ENCODE measurements around the gene PLEKHH1.
"Not testable (repeated sequence)": the region's sequence is repeated elsewhere in the genome, so short reads cannot be mapped to it uniquely, and the experiment has no call there.

The PLEKHH1 gene

DNA sequence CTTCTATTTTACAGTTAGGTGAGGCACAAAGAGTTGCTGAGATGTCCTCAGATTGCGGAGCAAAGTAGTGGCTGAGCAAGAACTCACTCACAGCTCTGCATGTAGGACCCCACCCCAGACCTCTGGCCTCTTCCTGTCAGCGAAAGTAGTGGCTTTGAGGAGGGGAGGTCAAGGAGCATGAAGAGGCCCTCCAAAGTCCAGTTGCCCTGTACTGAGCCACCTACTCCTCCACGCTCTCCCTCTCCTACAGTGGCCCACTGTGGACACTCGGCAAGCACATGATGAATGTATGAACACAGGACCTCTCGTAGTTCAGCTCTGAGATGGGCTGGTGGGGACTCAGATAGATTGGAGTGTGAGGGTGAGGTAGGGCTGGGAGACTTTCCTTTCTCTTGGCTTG lies 5.3 kb upstream of the PLEKHH1 start:
- in situ Hi-C loops (cut with HindIII; ENCODE audit: low pct_unique_long_range_greater_than_20kb, low sequenced_read_pairs), result no loop called here
- no peak for TF ChIP-seq JUND (IDR thresholded peaks at IDR 0.05; ENCODE audit: low read depth)
- no peak for DNase-seq (ENCODE audit: low read depth in 1 of 2, low spot score in 1 of 2)

DNA sequence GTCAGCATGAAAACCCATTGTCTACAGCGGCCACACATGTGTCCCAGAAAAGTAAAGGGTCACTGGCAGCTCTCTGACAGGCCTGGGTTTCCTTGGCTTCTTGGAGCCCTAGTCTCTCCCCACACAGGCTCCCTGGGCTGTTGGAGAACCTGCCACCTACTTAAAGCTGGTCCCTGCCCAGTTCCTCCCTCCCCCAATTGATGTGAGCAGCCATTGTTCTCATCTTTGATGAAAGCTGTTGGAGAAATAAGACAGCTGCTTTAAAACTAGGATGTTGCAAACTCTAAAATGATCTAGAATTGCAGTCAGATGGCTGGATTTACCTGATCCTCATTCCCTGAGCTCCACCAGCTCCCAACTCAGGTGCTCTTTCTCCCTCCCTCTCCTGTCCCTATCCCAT lies 4.8 kb upstream of the PLEKHH1 start:
- TF ChIP-seq JUND (IDR thresholded peaks at IDR 0.05; ENCODE audit: low read depth), result no peak
- in situ Hi-C loops (cut with HindIII; ENCODE audit: low pct_unique_long_range_greater_than_20kb, low sequenced_read_pairs), result no loop called here
- no peak for DNase-seq (ENCODE audit: low read depth in 1 of 2, low spot score in 1 of 2)

DNA sequence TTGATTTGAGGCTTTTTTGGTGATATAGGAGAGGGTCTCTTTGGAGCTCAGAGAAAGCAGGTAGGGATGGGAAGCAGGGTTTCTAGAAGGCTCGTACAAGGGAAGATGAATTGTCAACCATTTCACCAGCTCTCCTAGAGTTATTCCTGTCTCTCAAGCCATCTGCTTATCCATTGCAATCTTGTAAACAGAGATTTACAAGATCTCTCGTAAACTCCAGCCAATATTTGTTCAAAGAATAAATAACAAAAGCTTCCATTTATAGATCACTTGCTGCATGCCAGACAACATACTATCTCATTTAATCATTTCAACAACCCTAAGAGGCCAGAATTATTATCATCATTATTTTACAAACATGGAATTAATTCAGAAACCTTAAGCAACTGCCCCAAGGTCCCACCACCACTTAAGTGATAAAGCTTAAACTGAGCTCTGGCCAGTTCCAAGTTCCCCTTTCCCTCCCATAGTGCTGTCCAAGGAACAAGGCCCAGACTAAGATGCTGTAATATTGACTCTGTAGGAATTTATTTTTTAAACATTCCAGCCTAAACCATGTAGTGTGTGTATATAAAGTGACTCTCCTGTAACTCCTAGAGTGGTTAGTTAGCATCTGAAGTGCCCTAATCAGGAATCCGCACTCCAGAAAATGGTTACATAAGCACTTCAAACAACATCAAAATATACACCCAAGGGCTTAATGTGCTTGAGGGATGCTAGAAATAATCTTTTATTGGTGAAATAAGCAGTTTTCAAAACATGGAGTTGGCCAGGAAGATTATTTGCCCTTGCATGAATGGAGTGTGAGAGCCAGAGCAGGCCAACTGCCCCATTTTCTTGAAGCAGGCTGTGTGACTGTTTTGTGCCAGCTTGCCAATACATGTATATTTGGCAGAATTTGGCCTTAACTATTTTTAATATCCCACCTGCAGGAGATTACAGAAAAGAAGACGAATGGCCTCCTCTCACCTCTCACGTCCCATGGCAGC lies 2.8 kb upstream of the PLEKHH1 start:
- DNase-seq (ENCODE audit: low read depth in 1 of 2, low spot score in 1 of 2), result no peak
- TF ChIP-seq JUND (IDR thresholded peaks at IDR 0.05; ENCODE audit: low read depth), result peak; percentile 50; the same call in 1 of the 2 replicates

DNA sequence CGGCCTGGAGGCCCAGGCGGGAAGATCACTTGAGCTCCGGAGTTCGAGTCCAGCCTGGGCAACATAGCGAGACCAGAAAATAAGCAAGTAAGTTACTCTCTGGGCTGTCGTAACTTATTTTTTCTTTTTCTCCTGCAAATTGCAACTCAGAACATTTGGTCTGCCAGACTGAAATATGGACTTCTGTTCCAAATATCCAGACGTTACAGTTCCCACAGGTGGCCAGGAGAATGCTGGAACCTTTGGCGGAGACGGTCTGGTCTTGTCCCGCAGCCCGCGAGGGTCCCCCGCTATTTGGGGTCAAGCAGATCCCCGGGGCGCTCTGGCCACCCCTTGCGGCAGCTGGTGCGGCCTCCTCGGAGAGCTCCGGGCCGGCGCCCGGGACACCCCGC lies 488 bp upstream of the PLEKHH1 start:
- DNase-seq (ENCODE audit: low read depth in 1 of 2, low spot score in 1 of 2), result no peak
- in situ Hi-C loops (cut with HindIII; ENCODE audit: low pct_unique_long_range_greater_than_20kb, low sequenced_read_pairs), result no loop called here
- TF ChIP-seq JUND (IDR thresholded peaks at IDR 0.05; ENCODE audit: low read depth), result no peak

More for the DNA sequence above, 2.8 kb upstream of the PLEKHH1 start:
- in situ Hi-C loops (cut with HindIII; ENCODE audit: low pct_unique_long_range_greater_than_20kb, low sequenced_read_pairs), result no loop called here

DNA sequence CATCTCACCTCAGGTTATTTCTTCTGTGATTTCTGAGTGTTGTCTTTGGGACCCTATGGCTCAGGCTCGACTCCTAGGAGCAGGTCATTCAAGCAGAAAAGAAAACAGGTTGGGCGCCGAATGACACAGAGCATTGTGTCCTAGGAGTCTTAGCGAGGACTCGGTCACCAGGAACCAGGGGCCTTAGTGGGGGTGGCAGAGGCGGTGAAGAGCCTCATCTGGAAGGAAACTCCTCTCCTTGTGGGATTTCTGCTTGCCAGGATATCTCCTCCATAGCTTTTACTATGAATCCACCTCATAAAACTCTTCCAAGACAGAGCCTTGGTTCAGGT lies 630 bp downstream of the PLEKHH1 start:
- DNase-seq (ENCODE audit: low read depth in 1 of 2, low spot score in 1 of 2), result peak; percentile 62 to 71
- in situ Hi-C loops (cut with HindIII; ENCODE audit: low pct_unique_long_range_greater_than_20kb, low sequenced_read_pairs), result no loop called here
- TF ChIP-seq JUND (IDR thresholded peaks at IDR 0.05; ENCODE audit: low read depth), result no peak

DNA sequence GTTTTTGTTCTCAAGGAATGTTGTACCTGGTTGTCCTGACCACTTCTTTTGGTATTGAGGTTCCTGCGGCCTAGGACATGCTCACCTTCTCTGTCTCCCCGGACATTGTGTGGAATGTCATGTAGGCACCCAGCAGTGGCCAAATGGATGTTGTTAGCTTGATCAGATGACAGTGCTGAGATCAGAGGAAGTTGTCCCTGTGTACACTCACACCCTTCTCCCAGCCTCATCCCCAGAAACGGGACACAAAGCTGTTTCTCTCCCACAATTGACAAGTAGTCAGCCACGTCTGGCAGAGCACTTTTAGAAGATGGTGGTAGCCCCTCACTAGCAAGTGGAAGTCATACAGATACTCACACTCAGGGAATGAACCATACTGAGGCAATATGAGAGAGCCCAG lies 3.0 kb downstream of the PLEKHH1 start:
- TF ChIP-seq JUND (IDR thresholded peaks at IDR 0.05; ENCODE audit: low read depth), result no peak
- DNase-seq (ENCODE audit: low read depth in 1 of 2, low spot score in 1 of 2), result no peak
- in situ Hi-C loops (cut with HindIII; ENCODE audit: low pct_unique_long_range_greater_than_20kb, low sequenced_read_pairs), result no loop called here

DNA sequence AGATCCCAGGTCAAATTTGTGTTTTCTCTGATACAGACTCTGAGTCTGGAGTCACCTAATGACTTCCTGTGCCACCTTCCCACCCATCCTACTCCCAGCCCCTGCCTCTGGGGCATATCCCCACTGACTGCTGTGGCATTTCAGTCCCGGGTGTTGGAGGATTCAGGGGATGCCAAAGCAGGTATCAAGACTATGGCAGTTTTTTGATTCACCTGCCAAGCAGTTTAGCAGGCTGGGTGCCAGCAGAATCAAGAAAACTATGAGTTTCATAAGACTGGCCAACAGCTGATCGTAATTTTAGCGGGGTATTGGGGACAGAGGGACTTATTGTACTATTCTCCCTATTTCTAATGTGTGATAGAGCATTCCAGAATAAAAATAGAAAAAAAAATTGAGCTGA lies 4.6 kb downstream of the PLEKHH1 start:
- no peak for TF ChIP-seq JUND (IDR thresholded peaks at IDR 0.05; ENCODE audit: low read depth)
- no peak for DNase-seq (ENCODE audit: low read depth in 1 of 2, low spot score in 1 of 2)

DNA sequence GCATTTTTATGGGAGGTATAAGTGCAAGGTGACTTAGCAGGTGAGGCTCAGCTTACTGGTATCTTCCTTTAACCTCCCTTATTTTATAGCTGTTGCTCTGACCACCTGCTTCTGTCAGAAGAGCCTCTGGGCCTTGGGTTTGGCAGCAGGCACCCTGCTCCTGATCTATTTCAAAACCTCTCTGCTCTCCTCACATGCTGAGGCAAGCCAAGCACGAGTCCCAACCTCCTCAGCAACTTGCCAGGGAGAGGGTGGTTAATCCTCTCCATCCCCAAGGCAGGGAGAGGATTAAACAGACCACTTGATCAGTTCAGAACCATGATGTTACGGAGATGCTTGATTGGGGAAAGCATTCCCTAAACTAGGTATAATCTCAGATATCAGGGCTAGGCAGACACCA lies 5.4 kb downstream of the PLEKHH1 start:
- DNase-seq (ENCODE audit: low read depth in 1 of 2, low spot score in 1 of 2), result no peak
- in situ Hi-C loops (cut with HindIII; ENCODE audit: low pct_unique_long_range_greater_than_20kb, low sequenced_read_pairs), result no loop called here
- TF ChIP-seq JUND (IDR thresholded peaks at IDR 0.05; ENCODE audit: low read depth), result no peak

More for the DNA sequence above, 4.6 kb downstream of the PLEKHH1 start:
- in situ Hi-C loops (cut with HindIII; ENCODE audit: low pct_unique_long_range_greater_than_20kb, low sequenced_read_pairs), result no loop called here

DNA sequence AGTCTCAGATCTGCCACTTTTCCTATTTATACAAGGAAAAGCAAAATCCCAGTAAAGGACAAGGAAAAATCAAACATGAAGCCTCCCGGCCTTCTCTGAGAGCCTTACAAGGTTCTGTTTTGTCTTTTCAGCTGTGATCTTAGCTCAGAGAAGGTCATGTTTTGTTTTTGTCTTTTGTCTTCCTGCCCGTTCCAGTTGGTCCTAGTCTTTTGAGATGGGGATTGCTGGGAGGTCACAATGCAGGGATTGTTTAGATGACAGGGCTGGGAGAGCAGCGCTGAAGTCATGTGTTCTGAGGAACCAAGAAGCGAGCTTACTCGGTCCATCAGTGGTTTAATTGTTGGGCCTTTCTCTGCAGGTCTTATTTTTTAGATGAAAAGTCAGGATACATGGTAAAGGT lies 6.0 kb downstream of the PLEKHH1 start:
- in situ Hi-C loops (cut with HindIII; ENCODE audit: low pct_unique_long_range_greater_than_20kb, low sequenced_read_pairs), result no loop called here
- no peak for TF ChIP-seq JUND (IDR thresholded peaks at IDR 0.05; ENCODE audit: low read depth)
- no peak for DNase-seq (ENCODE audit: low read depth in 1 of 2, low spot score in 1 of 2)

DNA sequence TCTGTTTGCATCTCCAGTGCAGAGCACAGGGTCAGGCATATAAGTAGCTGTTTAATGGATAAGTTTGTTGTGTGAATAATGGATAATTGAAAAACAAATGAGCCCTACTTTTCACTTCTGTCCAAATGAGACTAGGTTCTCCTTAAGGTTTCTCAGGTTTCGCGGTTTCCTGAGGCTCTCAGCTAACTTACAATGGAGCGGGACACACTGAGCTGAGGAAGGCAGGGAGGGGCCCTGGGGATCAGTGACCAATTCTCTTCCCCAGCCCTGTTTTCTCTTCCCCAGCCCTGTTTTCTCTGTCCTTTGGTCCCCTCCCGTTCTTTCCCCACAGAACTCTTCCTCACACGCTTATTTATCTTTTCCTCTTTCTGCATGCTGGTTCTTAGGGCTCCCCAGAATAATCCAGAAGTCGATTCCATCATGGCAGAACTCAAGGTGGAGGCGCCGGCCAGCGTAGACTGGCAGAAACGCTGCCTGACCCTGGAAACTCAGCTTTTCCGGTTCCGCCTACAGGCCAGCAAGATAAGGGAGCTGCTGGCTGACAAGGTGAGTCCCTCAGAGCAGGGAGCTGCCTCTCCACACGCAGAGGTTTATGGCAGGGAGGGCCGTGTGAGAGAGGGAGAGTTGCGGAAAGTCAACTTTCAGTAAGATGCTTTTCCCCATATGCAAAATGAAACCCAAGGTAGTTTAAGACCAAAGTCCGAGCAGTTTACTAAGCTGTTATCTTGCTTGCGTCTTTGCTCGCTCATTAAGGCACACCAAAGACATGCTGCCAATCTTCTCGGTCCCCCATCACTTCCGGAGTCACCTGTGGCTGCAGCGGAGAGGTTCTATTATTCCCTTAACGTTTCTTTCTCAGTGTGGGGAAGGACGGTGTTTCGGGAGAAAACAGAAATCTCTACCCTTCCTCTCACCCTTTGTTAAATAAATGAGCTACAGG lies 8.6 kb downstream of the PLEKHH1 start:
- in situ Hi-C loops (cut with HindIII; ENCODE audit: low pct_unique_long_range_greater_than_20kb, low sequenced_read_pairs), result no loop called here
- TF ChIP-seq JUND (IDR thresholded peaks at IDR 0.05; ENCODE audit: low read depth), result no peak
- no peak for DNase-seq (ENCODE audit: low read depth in 1 of 2, low spot score in 1 of 2)

DNA sequence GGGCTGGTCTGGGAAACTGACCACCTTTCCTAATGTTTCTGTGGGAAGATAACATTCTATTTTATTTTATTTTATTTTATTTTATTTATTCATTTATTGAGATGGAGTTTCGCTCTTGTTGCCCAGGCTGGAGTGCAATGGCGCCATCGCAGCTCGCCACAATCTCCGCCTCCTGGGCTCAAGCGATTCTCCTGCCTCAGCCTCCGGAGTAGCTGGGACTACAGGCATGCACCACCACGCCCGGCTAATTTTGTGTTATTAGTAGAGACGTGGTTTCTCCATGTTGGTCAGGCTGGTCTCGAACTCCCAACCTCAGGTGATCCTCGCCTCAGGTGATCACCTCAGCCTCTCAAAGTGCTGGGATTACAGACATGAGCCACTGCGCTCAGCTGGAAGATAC lies 9.5 kb downstream of the PLEKHH1 start:
- in situ Hi-C loops (cut with HindIII; ENCODE audit: low pct_unique_long_range_greater_than_20kb, low sequenced_read_pairs); DNase-seq (ENCODE audit: low read depth in 1 of 2, low spot score in 1 of 2): not testable (repeated sequence)

DNA sequence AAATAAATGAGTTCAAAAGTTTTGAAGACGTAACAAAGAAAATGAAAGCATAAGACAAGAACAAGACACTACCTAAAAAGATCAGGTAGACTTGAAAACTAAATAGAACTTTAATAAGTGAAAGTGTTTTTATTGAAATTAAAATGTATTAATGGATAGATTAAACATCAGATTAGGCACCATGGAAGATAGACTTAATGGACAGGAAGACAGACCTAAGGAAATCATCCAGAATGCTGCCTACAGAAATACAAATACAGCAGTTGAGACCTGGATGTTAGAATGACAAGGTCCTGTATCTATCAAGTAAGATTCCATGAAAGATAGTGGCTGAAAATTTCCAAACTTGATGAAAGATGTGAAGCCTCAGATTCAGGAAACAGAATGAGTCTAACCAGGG lies 11.5 kb downstream of the PLEKHH1 start:
- DNase-seq (ENCODE audit: low read depth in 1 of 2, low spot score in 1 of 2), result no peak
- TF ChIP-seq JUND (IDR thresholded peaks at IDR 0.05; ENCODE audit: low read depth), result no peak
- in situ Hi-C loops (cut with HindIII; ENCODE audit: low pct_unique_long_range_greater_than_20kb, low sequenced_read_pairs), result no loop called here
